Measurements from ENCODE around the gene UFL1. TPM values are rescaled to one million over a fixed set of nuclear protein-coding genes. Genes with fewer than 3 reads are reported as not detected.
"Not testable (repeated sequence)": the region's sequence is repeated elsewhere in the genome, so short reads cannot be mapped to it uniquely, and the experiment has no call there.

The UFL1 gene
- total RNA-seq, 1 donor from 2014 or later = 20.7 TPM

- Histone ChIP-seq H3K36me3 (peaks cover 65% of the 10 kb centered on the region), H3K27ac (no peak overlapping the region), H3K4me1 (no peaks in the 10 kb centered on the region), H3K4me3 (no peak overlapping the region), H3K27me3 (ENCODE audit: low read depth) (no peaks in the 10 kb centered on the region), H3K9me3 (no peaks in the 10 kb centered on the region)
- no peak for TF ChIP-seq CTCF (IDR thresholded peaks at IDR 0.05)
- DNase-seq (no peak), ATAC-seq (no peak)
- intact Hi-C loops (cut with DNase I) = no loop called here
Measured at GRCh38 chr6:96554558-96554957, 33.0 kb downstream of the UFL1 start.

- H3K9me3 ChIP-seq; H3K4me1 ChIP-seq; DNase-seq; ATAC-seq; intact Hi-C loops (cut with DNase I); H3K4me3 ChIP-seq; H3K27me3 ChIP-seq (ENCODE audit: low read depth); H3K27ac ChIP-seq: not testable (repeated sequence)
- H3K36me3 ChIP-seq = peaks cover 13% of the 10 kb centered on the region
Measured at GRCh38 chr6:96559740-96560139, 38.1 kb downstream of the UFL1 start.

DNA sequence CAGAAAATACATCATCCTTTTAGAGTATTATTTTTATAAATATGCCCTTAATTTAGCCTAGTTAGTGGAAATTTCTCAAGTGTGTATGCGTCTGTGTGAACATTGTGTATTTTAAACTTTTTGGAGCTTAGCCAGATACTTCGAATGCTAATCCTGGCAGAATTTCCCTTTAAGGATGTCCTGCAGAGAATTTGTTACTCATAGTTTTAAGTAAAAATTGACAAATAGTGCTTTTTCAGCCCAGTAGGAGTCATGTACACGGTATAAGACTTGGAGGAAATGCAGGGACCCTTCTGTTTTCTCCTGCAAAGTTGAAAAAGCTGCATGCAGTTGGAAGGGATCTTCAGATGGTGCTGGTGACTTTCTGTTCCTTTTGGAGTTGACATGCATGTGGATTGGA is 41.3 kb downstream of the UFL1 start, which contains the start of gene FHL5:
Gene FHL5, plus strand, starts transcription at position 243 of the 400 bp plus-strand sequence. CDS start 40,486 bp downstream, outside the sequence.
- DNase-seq = no peak
- TF ChIP-seq CTCF (IDR thresholded peaks at IDR 0.05) = no peak
- Histone ChIP-seq H3K9me3 (no peaks in the 10 kb centered on the region), H3K27ac (no peak within 1 kb of the TSS), H3K4me1 (no peaks in the 10 kb centered on the region), H3K36me3 (no peaks in the 10 kb centered on the region), H3K27me3 (ENCODE audit: low read depth) (no peaks in the 10 kb centered on the region), H3K4me3 (peak within 1 kb of the TSS; percentile 34)
- no peak for ATAC-seq
- intact Hi-C loops (cut with DNase I) = no loop called here

- Histone ChIP-seq H3K9me3 (no peaks in the 10 kb centered on the region), H3K4me3 (peak overlapping the region; percentile 34), H3K36me3 (no peaks in the 10 kb centered on the region), H3K27me3 (ENCODE audit: low read depth) (no peaks in the 10 kb centered on the region), H3K27ac (no peak overlapping the region), H3K4me1 (no peaks in the 10 kb centered on the region)
- no peak for TF ChIP-seq CTCF (IDR thresholded peaks at IDR 0.05)
- ATAC-seq (no peak), DNase-seq (no peak)
- intact Hi-C loops (cut with DNase I) = no loop called here
Measured at GRCh38 chr6:96563853-96564252, 42.2 kb downstream of the UFL1 start.

DNA sequence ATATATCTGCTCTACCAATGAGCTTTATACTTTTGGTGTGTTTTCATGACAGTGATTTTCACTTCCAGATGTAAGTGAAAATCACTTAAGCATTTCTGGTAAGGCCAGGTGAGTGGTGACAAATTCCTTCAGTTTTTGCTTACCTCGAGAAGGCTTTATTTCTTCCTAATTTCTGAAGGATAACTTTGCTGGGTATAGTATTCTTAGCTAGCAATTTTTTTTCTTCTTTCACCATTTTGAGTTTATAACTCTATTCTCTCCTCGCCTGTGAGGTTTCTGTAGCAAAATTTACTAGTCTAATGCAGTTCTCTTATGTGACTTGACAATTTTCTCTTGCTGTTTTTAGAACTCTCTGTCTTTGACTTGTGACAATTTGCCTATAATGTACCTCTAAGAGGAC is 48.4 kb downstream of the UFL1 start:
- no peak for ATAC-seq
- no peaks in the 10 kb centered on the region for H3K36me3 ChIP-seq
- intact Hi-C loops (cut with DNase I) = no loop called here
- no peak overlapping the region for H3K4me3 ChIP-seq
- no peaks in the 10 kb centered on the region for H3K27me3 ChIP-seq (ENCODE audit: low read depth)
- H3K27ac ChIP-seq = no peak overlapping the region
- no peaks in the 10 kb centered on the region for H3K4me1 ChIP-seq
- peaks cover 11% of the 10 kb centered on the region for H3K9me3 ChIP-seq
- TF ChIP-seq CTCF (IDR thresholded peaks at IDR 0.05) = no peak
- DNase-seq = no peak

DNA sequence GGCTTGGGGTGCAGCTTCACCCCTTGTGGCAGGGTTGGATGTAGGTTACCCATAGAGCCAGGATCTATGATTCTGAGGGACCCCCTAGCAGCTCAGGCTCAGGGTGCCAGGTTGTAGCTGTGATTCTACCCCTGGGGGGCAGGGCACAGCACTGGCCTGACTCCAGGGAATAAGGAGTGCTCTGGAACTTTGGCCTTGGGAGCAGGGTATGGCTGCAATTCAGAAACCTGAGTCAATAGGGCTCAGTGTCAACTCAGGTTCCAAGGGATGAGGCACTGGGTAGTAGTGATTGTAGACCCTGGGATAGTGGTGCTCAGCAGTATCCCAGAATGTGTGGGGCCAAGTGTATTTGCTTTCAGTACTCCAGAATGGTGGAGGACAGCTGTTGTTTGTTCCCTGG is 49.9 kb downstream of the UFL1 start:
- H3K27ac ChIP-seq = no peak overlapping the region
- no peaks in the 10 kb centered on the region for H3K36me3 ChIP-seq
- H3K9me3 ChIP-seq = peaks cover 11% of the 10 kb centered on the region
- no peak overlapping the region for H3K4me3 ChIP-seq
- DNase-seq (no peak), ATAC-seq (no peak)
- no peaks in the 10 kb centered on the region for H3K4me1 ChIP-seq
- intact Hi-C loops (cut with DNase I) = no loop called here
- TF ChIP-seq CTCF (IDR thresholded peaks at IDR 0.05) = no peak
- H3K27me3 ChIP-seq (ENCODE audit: low read depth) = no peaks in the 10 kb centered on the region
